OCI-M2 (cell line): ENCODE results near the gene IGF2BP3.
"Not testable (repeated sequence)": the region's sequence is repeated elsewhere in the genome, so short reads cannot be mapped to it uniquely, and the experiment has no call there.

Experiments
- DNase-seq: peaks from one replicate; lab custom pipeline; 2025; ENCODE audit not compliant: unreplicated experiment; lab: John Stamatoyannopoulos, UW

Gene IGF2BP3

DNA sequence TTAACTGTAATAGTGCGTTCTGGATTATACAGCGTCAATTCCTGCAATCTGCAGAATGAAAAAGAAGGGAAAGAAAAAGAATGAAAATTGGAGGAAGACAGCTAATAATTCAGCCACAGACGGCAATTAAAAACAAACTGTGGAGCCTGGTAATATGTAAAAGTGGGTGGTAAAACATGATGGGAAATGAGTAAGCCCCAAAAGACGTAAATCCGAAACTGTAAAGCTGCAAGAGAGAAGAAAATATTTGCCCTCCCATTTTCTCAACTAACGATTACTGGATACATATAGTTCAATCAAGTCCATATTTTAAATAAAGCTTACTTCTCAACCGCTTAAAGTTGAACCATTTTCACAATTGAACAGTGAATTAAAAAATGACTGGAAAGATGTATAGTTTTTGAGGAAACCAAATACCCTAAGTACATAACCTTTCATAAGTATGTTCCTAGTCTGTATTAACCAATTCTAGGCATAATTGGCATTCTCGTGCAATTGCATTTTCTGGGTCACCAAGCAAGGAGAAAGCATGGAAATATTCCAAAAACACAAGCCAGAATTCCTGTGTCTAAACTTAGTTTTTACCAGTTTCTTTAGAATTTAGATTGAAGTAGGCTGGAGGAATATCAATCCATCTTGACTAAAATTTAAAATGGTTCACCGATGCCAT lies 126.3 kb downstream of the IGF2BP3 start:
- no peak for DNase-seq

DNA sequence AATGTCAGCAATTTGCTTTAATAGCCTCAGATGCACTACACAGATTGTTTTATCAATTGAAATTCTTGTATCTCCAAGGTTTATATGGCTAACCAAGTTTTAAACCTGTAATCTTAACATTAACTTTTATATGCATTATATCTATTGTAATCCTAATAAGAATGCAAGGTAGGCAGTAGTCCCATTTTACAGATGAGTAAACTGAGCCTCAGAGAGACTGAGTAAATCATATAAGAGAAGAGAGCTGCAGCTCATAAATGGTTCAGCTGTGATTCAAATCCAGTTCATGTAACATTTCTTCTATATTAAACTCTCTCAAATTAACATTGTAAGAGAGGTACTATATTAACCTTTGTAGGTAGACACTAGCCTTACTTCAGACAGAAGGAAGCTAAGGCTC lies 127.2 kb downstream of the IGF2BP3 start:
- DNase-seq, result no peak

DNA sequence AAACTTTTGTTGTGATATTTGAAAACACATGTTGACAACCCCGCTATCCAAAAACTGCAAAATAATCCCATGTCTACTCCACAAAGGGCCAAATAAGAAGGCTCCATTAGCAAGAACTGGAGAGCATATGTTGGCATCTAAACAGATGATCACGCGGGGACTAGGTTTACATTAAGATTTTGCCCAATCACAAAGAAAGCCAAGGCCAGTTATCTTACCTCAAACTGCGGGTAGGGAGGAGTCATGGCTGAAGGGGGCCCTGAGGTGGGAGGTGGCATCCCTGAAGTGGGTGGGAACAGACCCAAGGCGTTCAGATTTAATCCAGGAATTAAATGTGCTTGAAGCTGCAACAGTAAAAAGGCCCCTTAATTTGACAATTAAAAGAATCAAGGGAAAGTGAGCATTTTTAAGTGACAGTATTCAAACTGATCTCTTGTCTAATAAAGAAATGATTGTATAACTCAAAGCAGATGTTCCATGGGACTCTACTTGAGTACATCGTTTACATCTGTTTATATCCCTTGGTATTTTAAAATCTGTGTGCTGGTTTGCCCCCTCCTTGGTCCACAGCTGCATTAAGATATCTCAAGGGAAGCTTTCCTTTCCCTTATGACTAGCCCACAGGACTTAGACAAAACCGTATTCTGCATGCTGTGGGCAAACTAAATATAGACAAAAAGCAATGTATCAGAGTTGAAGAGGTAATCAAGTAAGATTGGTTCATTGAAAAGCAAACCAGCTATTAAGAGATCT lies 128.3 kb downstream of the IGF2BP3 start:
- no peak for DNase-seq

DNA sequence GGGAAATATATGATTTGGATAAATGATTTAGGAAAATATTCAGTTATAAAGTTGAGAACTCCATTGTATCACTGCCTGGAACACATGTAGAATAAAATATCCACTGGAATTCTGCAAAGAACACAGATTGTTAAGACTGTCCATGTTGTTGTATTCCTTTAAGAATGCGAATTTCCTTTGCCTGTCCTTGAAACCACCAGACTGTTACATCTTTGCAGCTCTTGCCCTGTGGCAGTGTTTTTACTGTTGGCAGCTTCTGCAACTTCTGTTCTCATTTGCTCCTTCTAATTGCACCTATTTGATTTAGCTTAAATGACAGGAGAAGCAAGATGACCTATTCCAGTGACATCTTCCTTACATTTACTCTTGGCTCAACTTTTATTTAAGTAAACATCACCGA lies 131.4 kb downstream of the IGF2BP3 start:
- no peak for DNase-seq

DNA sequence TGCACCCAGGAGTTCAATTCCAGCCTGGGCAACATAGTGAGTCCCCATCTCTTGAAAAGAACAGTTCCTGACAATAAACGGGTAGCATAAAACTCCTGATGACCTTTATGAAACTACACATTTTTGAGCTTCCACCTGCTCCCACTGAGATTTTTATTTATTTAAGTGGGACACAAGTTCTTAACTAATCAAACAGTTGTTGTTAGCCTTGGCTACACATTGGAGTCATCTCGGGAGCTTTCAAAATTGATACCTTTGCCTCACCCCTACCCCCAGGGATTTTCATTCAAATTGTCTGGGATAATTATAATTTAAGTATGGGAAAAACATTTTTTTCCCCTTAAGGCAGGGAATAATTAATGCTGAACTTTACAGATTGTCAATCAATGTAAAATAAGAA lies 131.9 kb downstream of the IGF2BP3 start:
- DNase-seq, result no peak

DNA sequence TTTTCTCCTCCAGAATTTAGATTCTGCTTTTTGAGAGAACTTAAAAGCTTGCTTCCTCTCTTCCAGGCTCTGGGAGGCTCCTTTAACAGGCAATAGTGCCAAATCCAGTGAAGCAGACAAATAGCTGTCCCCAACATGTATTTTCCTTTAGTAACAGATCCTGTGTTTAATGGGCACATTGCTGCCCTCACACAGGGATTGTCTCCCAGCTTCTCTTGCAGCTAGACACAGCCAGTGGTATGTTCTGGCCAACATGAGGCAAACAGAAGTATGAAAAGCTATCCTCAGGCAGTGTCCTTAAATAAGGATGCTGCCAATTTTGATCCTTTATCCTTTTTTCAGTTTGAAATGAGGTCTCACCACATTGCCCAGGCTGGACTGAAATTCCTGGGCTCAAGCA lies 132.9 kb downstream of the IGF2BP3 start:
- DNase-seq, result no peak

DNA sequence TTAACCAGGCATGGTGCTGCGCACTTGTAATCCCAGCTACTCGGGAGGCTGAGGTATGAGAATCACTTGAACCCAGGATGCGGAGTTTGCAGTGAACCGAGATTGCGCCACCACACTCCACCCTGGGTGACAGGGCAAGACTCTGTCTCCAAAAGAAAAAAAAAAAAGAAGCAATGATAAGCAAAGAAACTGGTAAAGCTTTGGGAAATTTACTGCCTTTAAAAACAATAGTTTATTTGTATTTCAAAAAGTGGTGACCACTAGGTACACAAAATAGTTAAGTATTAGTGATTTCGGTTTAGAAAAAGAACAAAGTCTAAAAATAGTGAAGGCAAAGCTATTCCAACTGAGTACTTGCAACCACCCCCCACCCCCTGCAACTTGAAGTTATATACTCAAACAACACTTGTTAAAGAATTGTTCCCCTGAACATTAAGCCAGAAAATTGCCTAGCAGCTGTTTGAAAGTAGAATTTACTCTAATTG lies 133.4 kb downstream of the IGF2BP3 start:
- no peak for DNase-seq

DNA sequence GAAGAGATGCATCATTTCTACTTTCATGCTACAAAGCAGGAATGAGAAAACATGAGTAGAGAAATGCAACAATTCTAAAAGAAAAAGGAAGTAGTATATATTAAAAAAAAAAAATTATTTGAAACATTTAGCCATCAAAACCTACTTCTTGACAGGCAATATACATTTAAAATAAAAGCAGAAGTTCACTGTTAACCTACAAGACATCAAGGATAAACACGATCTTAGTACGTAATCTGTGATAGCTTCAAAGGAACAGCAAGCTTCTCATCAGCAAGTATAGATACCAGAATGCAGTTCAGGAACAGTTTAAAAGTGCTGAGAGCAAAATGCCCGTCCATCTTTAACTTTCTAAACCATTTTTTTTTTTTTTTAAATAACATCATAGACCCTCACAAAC lies 134.2 kb downstream of the IGF2BP3 start:
- DNase-seq, result no peak

DNA sequence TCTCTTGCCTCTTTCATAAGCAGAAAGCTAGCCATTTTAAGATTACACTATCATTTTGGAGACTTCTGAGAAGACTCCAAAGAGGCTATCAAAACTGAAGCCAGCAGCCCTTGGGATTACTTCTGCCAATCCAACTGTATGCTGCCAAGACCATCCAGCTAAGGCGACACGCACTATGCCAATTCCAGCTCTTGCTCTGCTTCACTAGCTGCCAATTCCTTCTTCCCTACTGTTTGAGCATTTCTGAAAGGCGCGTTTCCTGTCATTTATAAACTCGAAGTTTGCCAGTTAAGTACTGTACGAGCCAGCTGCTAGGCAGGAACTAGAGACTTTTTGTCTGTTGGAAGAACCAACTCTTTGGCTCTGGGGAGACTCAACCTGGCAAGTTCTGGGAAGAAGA lies 134.7 kb downstream of the IGF2BP3 start:
- no peak for DNase-seq

DNA sequence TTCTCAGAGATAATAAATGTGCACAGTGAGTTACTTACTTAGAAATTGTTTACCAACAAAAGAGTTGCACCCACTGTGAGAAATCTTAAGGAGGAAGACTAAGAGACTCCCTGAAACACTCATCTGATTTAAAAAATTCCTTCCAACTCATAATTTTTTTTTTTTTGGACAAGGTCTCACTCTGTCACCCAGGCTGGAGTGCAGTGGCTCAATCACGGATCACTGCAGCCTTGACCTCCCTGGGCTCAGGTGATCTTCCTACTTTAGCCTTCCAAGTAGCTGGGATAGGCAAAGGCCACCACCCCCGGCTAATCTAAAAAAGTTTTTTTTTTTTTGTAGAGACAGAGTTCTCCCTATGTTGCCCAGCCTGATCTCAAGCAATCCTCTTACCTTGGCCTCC lies 135.2 kb downstream of the IGF2BP3 start:
- no peak for DNase-seq

DNA sequence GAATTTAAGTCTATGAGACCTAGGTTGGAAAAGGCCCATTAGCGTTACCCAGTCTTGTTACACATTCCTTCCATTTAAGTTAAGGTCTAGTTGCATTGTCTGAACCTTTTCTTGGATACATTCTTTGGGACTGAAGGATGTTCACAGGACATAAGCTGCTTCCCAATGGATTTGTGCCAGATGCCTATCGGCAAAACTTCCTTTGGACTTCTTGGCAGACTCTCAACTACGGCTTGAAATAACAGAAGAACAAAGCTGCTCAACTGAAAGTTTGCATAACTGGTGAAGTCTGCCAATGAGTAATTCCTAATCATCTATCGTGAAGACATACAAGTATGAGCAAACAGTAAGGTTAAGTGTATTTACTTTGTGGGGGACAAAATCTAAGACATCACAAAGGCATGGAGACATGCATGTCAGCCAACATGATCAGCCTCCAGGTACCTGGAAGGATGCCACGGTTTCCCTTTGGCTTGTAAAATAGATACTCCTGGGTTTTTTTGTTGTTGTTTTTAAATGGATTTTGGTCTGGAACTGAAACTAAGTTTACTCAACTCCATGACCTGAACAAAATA lies 135.7 kb downstream of the IGF2BP3 start:
- DNase-seq, result no peak

DNA sequence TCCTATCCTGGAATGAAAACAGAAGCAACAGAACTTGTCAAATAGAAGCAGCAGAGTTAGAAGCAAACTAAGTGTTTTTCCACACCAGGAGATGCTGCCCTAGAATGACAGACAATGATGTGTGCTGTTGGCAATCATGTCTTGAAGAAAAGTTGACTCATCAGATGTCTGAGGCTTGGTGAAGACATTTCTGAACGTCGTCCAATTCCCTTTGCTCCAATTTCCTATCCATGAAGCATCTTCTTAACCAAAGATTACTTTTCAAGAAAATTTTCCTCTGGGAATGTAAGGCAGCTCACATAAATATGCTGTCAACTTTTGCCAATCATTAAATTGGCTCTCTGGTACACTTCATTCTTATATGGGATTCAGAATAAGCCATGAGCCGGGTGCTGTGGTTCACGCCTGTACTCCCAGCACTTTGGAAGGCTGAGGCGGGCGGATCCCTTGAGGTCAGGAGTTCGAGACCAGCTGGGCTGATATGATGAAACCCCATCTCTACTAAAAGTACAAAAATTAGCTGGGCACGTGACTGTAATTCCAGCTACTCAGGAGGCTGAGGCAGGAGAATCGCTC lies 136.5 kb downstream of the IGF2BP3 start:
- DNase-seq, result no peak

DNA sequence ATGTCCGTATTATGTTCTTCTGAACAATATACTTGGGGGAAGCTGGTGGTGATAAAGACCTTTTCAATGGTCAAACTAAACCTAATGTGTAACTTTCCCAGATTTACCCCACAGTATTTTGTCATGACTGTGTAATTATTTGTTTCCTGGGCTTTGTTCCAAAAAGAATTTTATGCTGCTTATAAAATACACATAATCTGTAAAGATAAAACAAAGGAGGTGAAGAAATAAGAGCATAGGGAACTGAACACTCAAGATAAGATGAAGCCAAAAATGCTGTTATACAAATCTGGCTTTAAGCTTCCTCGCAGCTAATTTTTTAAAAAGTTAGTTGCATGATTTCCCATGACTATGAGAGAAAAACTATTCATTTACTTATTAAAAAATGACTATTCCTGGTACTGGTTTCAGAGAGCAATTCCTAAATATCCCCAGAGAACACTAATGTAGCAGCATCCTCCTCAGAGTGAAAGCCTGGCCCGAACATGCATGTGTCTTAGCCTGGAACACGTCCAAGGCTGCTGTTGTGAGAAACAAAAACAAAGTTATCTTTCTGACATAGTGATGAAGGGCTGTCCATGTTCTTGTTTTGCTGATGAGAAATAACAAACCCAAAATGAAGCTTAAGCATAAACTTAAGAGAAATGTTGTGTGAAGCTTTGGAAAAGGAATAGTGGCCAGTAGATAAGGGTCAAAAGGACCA lies 137.2 kb downstream of the IGF2BP3 start:
- DNase-seq, result no peak

DNA sequence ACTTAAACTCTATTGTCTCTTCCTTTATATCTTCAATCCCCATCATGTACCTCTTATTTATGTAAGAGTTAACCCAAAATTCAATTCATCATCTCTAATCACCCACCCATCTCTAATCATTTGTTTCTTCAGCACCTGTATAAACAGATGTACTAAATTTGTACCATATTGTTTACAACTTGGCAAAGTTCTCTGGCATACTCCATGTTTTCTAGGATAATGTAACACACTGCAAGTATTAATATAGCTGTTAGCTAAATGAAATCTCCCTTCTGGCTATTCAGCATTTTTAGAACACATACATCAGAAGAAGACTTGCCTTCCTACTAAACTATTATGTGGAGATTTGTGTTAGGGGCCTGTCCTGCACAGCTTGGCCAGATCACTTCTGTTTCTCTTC lies 138.1 kb downstream of the IGF2BP3 start:
- DNase-seq, result no peak

DNA sequence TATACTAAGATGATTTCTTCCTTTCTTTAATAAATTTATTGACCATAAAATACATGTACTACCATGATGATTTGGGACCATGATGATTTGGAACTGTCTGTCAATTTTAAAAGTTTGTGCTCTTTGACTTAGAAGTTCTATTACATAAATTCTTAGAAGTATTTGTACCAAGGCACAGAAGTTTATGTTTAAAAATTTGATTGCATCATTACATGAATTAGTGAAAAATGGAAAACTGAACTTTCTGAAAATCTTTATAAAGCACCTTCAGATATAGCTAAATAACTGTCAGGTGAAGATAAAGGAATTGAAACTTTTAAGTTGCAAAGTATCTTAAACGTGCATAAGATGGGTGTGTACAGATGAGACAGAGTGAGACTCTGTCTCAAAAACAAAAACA lies 139.2 kb downstream of the IGF2BP3 start:
- DNase-seq, result no peak

DNA sequence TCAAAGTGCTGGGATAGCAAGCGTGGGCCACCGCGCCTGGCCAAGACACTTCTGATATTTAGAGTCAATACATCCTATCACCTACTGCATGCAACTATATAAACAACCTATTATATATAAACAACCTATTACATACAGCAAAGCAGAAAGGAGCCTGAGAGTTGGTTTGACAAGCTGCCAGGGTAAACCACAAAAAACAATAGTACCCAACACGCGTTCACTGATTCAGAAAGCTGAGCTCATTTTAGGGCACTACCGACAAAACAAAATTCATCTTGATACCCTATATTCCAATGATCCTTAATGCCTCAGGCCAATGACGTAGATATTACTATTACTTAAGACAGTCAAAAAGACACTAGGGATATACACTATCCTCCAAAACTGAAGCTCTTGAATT lies 154.9 kb downstream of the IGF2BP3 start:
- DNase-seq, result no peak

DNA sequence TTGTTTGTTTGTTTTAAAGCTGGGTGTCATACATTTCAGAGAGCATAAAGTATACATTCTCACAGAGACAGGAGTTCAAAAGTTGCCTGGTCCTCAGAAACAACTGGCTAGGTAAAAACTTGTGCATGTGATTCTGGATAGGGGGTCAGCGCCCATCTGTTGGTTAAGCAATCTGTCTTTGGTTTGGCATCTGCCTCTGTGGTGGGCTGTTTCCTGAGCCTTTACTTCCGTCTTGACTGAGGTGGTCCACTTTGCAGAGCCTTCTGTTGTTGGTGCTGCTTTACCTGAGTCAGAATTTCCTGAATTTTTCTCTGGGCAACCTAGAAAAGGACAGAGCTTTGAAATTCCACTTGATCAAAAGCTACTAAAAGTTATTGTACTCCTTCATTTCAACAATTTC lies 158.2 kb downstream of the IGF2BP3 start:
- not testable (repeated sequence) for DNase-seq

DNA sequence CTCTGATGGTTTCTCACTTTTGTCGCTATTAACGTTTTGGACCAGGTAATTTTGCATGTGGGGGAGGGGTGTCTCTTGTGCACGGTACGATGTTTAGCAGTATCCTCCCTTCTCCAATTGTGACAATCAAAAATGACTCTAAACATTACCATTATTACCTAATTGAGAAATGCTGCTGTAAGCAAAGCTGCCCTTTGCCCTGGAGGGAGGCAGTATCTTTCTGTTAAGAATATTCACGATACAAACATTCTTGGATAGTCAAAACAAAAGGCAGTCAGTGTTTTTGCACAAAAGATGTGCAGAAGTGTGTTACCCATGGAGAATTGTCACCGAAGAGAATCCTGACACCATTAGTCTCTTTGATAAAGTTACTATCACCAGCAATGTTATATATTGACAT lies 161.5 kb downstream of the IGF2BP3 start:
- no peak for DNase-seq

DNA sequence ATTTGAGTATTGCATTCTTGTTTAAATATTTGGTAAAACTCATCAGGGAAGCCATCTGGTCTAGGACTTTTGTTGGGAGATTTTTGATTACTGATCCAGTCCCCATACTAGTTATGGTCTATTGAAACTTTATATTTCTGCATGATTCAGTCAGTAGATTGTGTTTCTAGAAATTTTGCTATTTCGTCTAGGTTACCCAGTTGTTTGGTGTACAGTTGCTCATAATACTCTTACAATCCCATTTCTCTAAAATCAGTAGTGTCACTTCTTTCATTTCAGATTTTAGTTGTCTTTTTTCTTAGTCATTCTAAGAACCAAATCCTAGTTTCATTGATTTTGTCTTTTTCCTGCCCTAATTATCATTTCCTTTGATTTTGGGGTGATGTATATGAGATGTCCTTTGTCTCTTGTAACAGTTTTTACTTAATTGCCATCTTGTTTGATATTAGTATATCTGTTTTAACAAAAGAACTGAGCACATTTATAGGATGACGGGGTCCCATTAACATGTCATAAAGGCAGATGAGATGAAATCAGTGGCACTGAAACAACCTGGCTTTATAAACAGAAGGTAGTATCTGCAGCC lies 163.3 kb downstream of the IGF2BP3 start:
- no peak for DNase-seq

DNA sequence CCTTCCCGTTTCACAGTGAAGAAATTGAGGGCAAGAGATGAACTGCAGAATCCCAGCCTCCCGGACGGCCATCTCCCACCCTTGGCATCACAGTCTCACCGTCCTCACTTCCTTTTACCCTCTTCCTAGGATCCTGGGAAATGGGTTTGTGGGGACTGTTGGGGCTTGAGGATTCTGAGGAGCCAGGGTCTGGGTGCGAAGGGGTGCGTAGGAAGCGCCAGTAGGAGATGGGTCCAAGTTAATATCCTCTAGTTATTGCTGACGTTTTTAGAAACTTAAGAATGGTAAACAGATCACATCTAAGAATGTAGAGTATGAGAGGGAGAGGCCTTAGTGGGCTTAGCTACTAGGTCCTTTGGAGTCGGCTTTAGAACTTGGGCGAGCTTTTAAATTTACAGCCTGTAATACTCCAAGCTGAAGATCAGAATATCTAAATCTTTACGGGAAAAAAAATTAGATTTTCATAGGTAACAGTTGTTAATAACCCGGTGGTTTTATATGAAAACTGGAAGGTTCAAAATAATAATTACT lies 170.5 kb downstream of the IGF2BP3 start:
- no peak for DNase-seq
